NT2/D1 (cell line): ENCODE results near the gene CALCR.

Experiments used
- SUZ12 ChIP-seq: IDR thresholded peaks from 2 replicates; pipeline ENCODE4 v1.6.1; 2011; ENCODE audit not compliant: insufficient read length, insufficient read depth; ENCODE audit errors: extremely low read depth
- ZNF274 ChIP-seq: IDR thresholded peaks from 2 replicates; pipeline ENCODE4 v1.6.1; 2011; ENCODE audit warnings: mild to moderate bottlenecking, low read depth, low read length

DNA sequence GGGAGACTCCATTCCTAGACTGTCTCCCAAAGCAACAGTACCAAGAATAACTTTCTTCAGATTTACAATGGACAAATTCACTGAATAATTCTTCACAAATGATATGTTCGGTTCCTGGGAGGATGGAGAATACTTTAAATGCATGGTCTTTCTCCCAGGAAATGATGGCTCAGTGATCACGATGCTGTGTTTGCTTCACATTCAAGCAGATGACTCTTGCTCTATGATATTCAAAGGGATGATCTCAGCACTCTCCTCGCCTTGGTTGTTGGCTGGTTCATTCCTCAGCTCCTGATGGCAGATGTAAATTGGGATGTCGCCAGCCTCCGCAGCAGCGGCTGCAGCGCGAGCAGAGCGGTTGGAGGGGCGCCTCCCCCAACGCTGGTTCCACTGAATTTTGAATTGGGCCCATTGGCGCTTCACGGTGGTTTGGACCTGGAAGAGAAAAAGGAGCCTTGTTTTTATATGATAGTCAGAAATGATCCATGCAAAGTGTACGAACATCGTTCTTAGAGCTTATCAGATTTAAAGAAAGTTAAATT is 148.3 kb downstream of the CALCR start:
- TF ChIP-seq SUZ12 (no peak), ZNF274 (no peak)
